BJ (cell line): ENCODE measurements around the gene RBSN. TPM values are rescaled to one million over a fixed set of nuclear protein-coding genes. Genes with fewer than 3 reads are reported as not detected.

ENCODE experiments used
- CTCF ChIA-PET: fragments of 350-600 bp; formaldehyde crosslinking; extraction: SDS; loops from one replicate; lab custom pipeline; 2021; ENCODE audit warnings: antibody characterized with exemption, inconsistent platforms; lab: Yijun Ruan, JAX
- POLR2A ChIA-PET: fragments of 300-600 bp; sonication (Branson Sonifier 250); formaldehyde crosslinking; extraction: SDS; loops from one replicate; lab custom pipeline; 2021; ENCODE audit warnings: antibody characterized with exemption; lab: Charles Lee
- DNase-seq: peaks from one replicate; pipeline ENCODE4 v3.0.0-alpha.2; 2011; ENCODE audit warnings: low read depth
- H3K27me3 ChIP-seq: 2 replicates; pipeline ENCODE4 v1.6.0; 2011; ENCODE audit warnings: low read length; ENCODE audit not compliant: control insufficient read depth, insufficient read depth
- H3K36me3 ChIP-seq: 2 replicates; pipeline ENCODE4 v1.5.1; 2011; ENCODE audit warnings: low read length; ENCODE audit not compliant: control insufficient read depth, insufficient read depth
- H3K4me3 ChIP-seq: 2 replicates; pipeline ENCODE4 v1.5.1; 2011; ENCODE audit warnings: low read depth, mild to moderate bottlenecking, control low read depth, low read length
- polyA plus RNA-seq: library from polyadenylated mRNA; depleted of rRNA; stranded (reverse); fragments of >200 nt; gene quantifications from 2 replicates; pipeline ENCODE4 v1.2.3, GENCODE V29; 2011
- TF ChIP-seq, protein P1 (sequence below): IDR thresholded peaks from 2 replicates; pipeline ENCODE4 v1.5.1; 2011; ENCODE audit warnings: low read depth, mild to moderate bottlenecking, control low read depth, inconsistent platforms, low read length, moderate library complexity; ENCODE audit not compliant: insufficient read depth

RBSN gene
- polyA plus RNA-seq, 1 experiment, result 10.8 TPM

DNA sequence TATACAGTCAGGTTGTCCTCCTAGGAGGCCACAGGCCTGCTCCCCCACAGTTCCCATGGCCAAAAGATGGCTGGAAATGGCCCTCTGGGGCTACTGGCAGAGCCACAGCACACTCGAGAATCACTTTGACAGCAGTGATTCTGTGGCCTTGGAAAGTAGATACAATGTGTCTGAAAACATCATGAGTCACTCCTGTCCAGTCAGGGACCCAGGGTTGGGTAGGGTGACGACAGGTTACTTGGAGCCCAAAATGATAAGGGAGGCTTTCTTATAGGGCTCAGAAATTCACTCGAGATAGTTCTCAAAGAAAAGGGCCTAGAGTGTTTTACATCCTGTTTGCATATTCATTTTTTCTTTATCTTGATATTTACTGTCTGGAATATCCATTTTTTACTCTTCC is 58.1 kb downstream of the RBSN start:
- no peak for DNase-seq
- H3K27me3 ChIP-seq, result no peaks in the 10 kb centered on the region
- POLR2A ChIA-PET, result no interaction called here
- no peak overlapping the region for H3K4me3 ChIP-seq
- CTCF ChIA-PET, result interaction anchor here (1.2 kb wide), 1 partner anchor 87 kb away, joined by 3 read pairs; no protein-coding TSS in a partner anchor
- TF ChIP-seq, protein P1, sequence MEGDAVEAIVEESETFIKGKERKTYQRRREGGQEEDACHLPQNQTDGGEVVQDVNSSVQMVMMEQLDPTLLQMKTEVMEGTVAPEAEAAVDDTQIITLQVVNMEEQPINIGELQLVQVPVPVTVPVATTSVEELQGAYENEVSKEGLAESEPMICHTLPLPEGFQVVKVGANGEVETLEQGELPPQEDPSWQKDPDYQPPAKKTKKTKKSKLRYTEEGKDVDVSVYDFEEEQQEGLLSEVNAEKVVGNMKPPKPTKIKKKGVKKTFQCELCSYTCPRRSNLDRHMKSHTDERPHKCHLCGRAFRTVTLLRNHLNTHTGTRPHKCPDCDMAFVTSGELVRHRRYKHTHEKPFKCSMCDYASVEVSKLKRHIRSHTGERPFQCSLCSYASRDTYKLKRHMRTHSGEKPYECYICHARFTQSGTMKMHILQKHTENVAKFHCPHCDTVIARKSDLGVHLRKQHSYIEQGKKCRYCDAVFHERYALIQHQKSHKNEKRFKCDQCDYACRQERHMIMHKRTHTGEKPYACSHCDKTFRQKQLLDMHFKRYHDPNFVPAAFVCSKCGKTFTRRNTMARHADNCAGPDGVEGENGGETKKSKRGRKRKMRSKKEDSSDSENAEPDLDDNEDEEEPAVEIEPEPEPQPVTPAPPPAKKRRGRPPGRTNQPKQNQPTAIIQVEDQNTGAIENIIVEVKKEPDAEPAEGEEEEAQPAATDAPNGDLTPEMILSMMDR, result no peak
- H3K36me3 ChIP-seq, result peaks cover 8% of the 10 kb centered on the region

DNA sequence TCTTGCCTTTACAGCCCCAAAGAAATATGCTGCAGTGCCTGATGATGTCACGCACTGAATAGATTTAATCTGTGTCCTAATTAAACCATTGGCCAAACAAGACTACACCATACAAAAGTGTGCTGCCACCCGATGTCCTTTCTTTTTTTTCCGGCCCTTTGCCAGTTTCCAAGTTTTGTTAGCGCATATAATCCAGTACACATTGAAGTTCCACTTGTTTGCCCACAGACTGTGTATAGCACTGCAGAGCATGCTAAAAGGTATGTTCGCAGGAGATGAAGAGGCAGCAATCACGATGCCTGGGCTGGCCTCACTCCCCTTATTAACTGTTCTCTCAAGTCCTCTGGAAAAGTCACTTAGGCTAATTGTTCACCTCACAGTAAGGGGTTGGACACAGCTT is 60.6 kb downstream of the RBSN start:
- H3K27me3 ChIP-seq, result no peaks in the 10 kb centered on the region
- POLR2A ChIA-PET, result no interaction called here
- CTCF ChIA-PET, result interaction anchor here (1.0 to 1.6 kb wide), 3 partner anchors 8 to 13 kb away, joined by 3 to 6 read pairs (median 4); no protein-coding TSS in a partner anchor
- H3K4me3 ChIP-seq, result no peak overlapping the region
- TF ChIP-seq, protein P1, result no peak
- H3K36me3 ChIP-seq, result peaks cover 14% of the 10 kb centered on the region
- no peak for DNase-seq

DNA sequence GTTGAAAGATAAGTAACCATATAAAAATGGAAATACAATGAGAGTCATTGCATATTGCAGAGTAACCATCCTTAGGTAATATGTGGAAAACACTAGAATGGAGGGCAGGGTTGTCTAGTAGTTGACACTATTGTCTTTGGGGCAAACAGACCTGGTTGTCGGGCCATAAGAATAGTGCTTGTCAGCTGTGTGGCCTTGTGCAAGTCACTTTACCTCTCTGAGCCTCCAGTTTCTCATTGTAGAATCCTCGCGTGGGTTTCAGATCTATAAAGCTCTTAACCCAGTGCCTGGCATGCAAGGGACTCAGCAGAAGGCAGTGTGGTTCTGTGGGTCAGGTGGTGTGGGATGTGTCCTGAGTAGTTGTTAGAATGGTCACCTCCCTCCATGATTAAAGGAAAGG is 65.8 kb downstream of the RBSN start:
- POLR2A ChIA-PET, result no interaction called here
- TF ChIP-seq, protein P1, result no peak
- no peak for DNase-seq
- Histone ChIP-seq H3K36me3 (peaks cover 30% of the 10 kb centered on the region), H3K4me3 (no peak overlapping the region), H3K27me3 (no peaks in the 10 kb centered on the region)
- CTCF ChIA-PET, result interaction anchor here (0.8 to 1.1 kb wide), 2 partner anchors 9 to 18 kb away, joined by 3 read pairs; no protein-coding TSS in a partner anchor

DNA sequence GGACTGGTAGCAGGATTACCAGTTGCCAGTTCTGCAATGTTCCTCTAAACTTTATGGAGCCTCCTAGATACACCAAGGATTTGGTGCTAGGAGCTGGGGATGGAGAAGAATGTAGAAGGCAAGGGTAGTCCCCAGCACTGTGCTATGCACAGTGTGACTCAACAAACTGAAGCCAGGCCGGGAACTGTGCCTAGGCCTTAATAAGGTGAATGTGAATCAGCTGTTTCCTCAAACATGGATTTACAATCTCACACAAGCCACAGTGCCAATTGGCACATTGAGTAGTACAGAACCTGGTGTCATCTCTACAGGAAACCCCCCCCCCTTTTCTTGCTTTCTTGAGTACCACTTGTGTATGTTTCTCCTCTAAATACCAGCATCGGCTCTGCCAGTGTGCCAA is 66.3 kb downstream of the RBSN start:
- CTCF ChIA-PET, result interaction anchor here (1.1 kb wide), 1 partner anchor 8 kb away, joined by 3 read pairs; no protein-coding TSS in a partner anchor

DNA sequence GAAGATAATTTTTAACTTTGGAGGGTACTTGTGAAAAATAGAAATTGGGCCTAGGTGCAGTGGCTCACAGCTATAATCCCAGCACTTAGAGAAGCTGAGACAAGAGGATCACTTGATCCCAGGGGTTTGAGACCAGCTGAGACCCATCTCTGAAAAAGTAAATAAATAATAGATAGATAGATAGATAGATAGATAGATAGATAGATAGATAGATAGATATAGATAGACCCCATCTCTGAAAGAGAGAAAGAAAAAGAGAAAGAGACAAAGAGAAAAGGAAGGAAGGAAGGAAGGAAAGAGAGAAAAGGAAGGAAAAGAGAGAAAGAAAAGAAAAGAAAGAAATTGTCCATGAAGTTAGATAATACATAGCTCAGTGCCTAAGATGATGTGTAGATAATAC is 69.3 kb downstream of the RBSN start:
- CTCF ChIA-PET, result interaction anchor here (1.2 to 1.3 kb wide), 3 partner anchors 9 to 23 kb away, joined by 3 to 4 read pairs (median 3); no protein-coding TSS in a partner anchor
- Histone ChIP-seq H3K27me3 (no peaks in the 10 kb centered on the region), H3K4me3 (no peak overlapping the region), H3K36me3 (peaks cover 27% of the 10 kb centered on the region)
- DNase-seq, result no peak
- TF ChIP-seq, protein P1, result no peak
- POLR2A ChIA-PET, result no interaction called here

More for the DNA sequence above, 66.3 kb downstream of the RBSN start:
- no peak overlapping the region for H3K4me3 ChIP-seq
- TF ChIP-seq, protein P1, result no peak
- no peak for DNase-seq
- H3K27me3 ChIP-seq, result no peaks in the 10 kb centered on the region
- H3K36me3 ChIP-seq, result peaks cover 29% of the 10 kb centered on the region
- POLR2A ChIA-PET, result no interaction called here
